ENCODE measurements around the gene PLEKHF1.

DNA sequence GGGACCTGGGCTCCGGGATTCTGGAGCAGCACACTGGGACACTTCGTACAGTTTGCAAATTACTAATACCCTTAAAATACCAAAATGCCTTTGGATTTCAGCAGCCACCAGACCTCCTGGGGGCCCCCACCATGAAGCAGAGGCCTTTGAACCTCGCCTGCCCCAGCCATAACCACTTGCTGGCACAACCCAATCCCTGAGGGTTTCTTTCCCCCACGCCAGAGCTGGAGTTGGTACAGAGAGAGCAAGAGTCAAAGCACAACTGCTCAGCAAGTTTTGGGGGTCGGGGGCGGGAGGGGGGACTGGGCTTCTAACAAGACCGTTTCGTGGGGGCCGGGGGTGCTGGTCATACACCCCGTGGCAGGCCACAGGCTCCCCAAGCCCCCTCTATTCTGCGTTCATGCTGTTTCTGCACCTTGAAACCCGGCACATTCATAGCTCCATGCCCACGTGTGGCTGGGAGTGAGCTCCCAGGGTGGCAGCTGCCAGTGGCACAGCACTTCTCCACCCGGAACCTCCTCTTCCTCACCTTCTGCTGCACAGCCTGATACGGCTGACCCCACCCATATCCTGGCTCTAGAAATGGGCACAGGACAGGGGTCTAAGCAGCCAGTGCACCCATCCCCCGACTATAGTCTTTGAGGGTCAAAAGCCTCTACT lies 17.1 kb downstream of the PLEKHF1 start:
- TF ChIP-seq, protein P1, sequence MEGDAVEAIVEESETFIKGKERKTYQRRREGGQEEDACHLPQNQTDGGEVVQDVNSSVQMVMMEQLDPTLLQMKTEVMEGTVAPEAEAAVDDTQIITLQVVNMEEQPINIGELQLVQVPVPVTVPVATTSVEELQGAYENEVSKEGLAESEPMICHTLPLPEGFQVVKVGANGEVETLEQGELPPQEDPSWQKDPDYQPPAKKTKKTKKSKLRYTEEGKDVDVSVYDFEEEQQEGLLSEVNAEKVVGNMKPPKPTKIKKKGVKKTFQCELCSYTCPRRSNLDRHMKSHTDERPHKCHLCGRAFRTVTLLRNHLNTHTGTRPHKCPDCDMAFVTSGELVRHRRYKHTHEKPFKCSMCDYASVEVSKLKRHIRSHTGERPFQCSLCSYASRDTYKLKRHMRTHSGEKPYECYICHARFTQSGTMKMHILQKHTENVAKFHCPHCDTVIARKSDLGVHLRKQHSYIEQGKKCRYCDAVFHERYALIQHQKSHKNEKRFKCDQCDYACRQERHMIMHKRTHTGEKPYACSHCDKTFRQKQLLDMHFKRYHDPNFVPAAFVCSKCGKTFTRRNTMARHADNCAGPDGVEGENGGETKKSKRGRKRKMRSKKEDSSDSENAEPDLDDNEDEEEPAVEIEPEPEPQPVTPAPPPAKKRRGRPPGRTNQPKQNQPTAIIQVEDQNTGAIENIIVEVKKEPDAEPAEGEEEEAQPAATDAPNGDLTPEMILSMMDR (IDR thresholded peaks at IDR 0.05) = no peak
- TF ChIP-seq POLR2A (IDR thresholded peaks at IDR 0.05) = no peak
